IPS DF 6.9 (cell line): ENCODE measurements around the gene KIF25.

Experiments
- DNase-seq: peaks from one replicate; pipeline ENCODE4 v3.0.0-alpha.2; 2013; ENCODE audit warnings: low read depth, low spot score
- H3K27ac ChIP-seq: one replicate; pipeline ENCODE4 v1.5.1; 2013; ENCODE audit warnings: low read length, control low read depth
- H3K27me3 ChIP-seq: 2 replicates; pipeline ENCODE4 v1.6.1; 2013; ENCODE audit warnings: mild to moderate bottlenecking, low read length; ENCODE audit not compliant: control insufficient read depth, insufficient read depth
- H3K36me3 ChIP-seq: 2 replicates; pipeline ENCODE4 v1.6.1; 2013; ENCODE audit warnings: low read length; ENCODE audit not compliant: control insufficient read depth, insufficient read depth
- H3K4me1 ChIP-seq: 2 replicates; pipeline ENCODE4 v1.6.1; 2013; ENCODE audit warnings: low read length; ENCODE audit not compliant: control insufficient read depth, insufficient read depth
- H3K4me3 ChIP-seq: 2 replicates; pipeline ENCODE4 v1.5.1; 2013; ENCODE audit warnings: mild to moderate bottlenecking, low read length
- H3K9me3 ChIP-seq: 2 replicates; pipeline ENCODE4 v1.6.1; 2013; ENCODE audit warnings: low read length, inconsistent platforms; ENCODE audit not compliant: control insufficient read depth, insufficient read depth
- WGBS: extraction: QIAGEN DNeasy Blood & Tissue Kit; methylation state at CpG from one replicate; pipeline ENCODE4 v1.1.7; 2013; ENCODE audit warnings: mixed read lengths, missing lambda C conversion rate; ENCODE audit not compliant: insufficient read length, insufficient coverage; 5-methylcytosine and 5-hydroxymethylcytosine counted together

Gene KIF25

GRCh38 chr6:167957626-167958025 is 39.8 kb upstream of the KIF25 start:
- H3K36me3 ChIP-seq = peaks cover 8% of the 10 kb centered on the region; the same call in 1 of the 2 replicates
- no peaks in the 10 kb centered on the region for H3K27me3 ChIP-seq
- H3K27ac ChIP-seq = no peak overlapping the region
- no peaks in the 10 kb centered on the region for H3K9me3 ChIP-seq
- peaks cover 2% of the 10 kb centered on the region; the same call in 1 of the 2 replicates for H3K4me1 ChIP-seq
- no peak overlapping the region for H3K4me3 ChIP-seq
- DNase-seq = no peak
- WGBS = no CpG with 5 or more reads among the region's 6 CpGs

- Histone ChIP-seq H3K27ac (no peak overlapping the region), H3K27me3 (no peaks in the 10 kb centered on the region), H3K36me3 (peaks cover 11% of the 10 kb centered on the region; the same call in 1 of the 2 replicates), H3K9me3 (no peaks in the 10 kb centered on the region), H3K4me3 (no peak overlapping the region), H3K4me1 (peaks cover 2% of the 10 kb centered on the region; the same call in 1 of the 2 replicates)
- no CpG with 5 or more reads among the region's 5 CpGs for WGBS
- DNase-seq = no peak
Observed at GRCh38 chr6:167960579-167960978, 36.9 kb upstream of the KIF25 start.

- H3K4me1 ChIP-seq = peaks cover under 1% of the 10 kb centered on the region; the same call in 1 of the 2 replicates
- no peak for DNase-seq
- no peak overlapping the region for H3K4me3 ChIP-seq
- H3K27ac ChIP-seq = no peak overlapping the region
- peaks cover 6% of the 10 kb centered on the region; the same call in 1 of the 2 replicates for H3K36me3 ChIP-seq
- no CpG with 5 or more reads among the region's 5 CpGs for WGBS
- no peaks in the 10 kb centered on the region for H3K27me3 ChIP-seq
- no peaks in the 10 kb centered on the region for H3K9me3 ChIP-seq
Observed at GRCh38 chr6:167962711-167963110, 34.8 kb upstream of the KIF25 start.

GRCh38 chr6:167963589-167964057 is 33.8 kb upstream of the KIF25 start:
- no CpG with 5 or more reads among the region's 8 CpGs for WGBS
- peaks cover 5% of the 10 kb centered on the region; the same call in 1 of the 2 replicates for H3K36me3 ChIP-seq
- H3K27me3 ChIP-seq = no peaks in the 10 kb centered on the region
- no peak overlapping the region for H3K4me3 ChIP-seq
- no peak for DNase-seq
- no peak overlapping the region for H3K27ac ChIP-seq
- no peaks in the 10 kb centered on the region for H3K4me1 ChIP-seq
- no peaks in the 10 kb centered on the region for H3K9me3 ChIP-seq

GRCh38 chr6:167965592-167966539 is 31.6 kb upstream of the KIF25 start:
- Histone ChIP-seq H3K27me3 (no peaks in the 10 kb centered on the region; the same call in 1 of the 2 replicates), H3K36me3 (peaks cover 9% of the 10 kb centered on the region; the same call in 1 of the 2 replicates), H3K4me3 (no peak overlapping the region), H3K4me1 (no peaks in the 10 kb centered on the region), H3K27ac (no peak overlapping the region), H3K9me3 (no peaks in the 10 kb centered on the region)
- DNase-seq = no peak
- no CpG with 5 or more reads among the region's 39 CpGs for WGBS

GRCh38 chr6:167966540-167966905 is 30.9 kb upstream of the KIF25 start:
- Histone ChIP-seq H3K4me1 (no peaks in the 10 kb centered on the region), H3K9me3 (no peaks in the 10 kb centered on the region), H3K27ac (no peak overlapping the region), H3K36me3 (peaks cover 9% of the 10 kb centered on the region; the same call in 1 of the 2 replicates), H3K27me3 (no peaks in the 10 kb centered on the region; the same call in 1 of the 2 replicates), H3K4me3 (no peak overlapping the region)
- WGBS = no CpG with 5 or more reads among the region's 8 CpGs
- no peak for DNase-seq

- no peaks in the 10 kb centered on the region for H3K9me3 ChIP-seq
- H3K4me3 ChIP-seq = no peak overlapping the region
- H3K27me3 ChIP-seq = no peaks in the 10 kb centered on the region; the same call in 1 of the 2 replicates
- H3K27ac ChIP-seq = no peak overlapping the region
- peaks cover 9% of the 10 kb centered on the region; the same call in 1 of the 2 replicates for H3K36me3 ChIP-seq
- peak; percentile 25 for DNase-seq
- H3K4me1 ChIP-seq = peaks cover 1% of the 10 kb centered on the region
- WGBS = no CpG with 5 or more reads among the region's 6 CpGs
Observed at GRCh38 chr6:167968091-167968490, 29.4 kb upstream of the KIF25 start.

GRCh38 chr6:167970230-167970629 is 27.2 kb upstream of the KIF25 start:
- no peak overlapping the region for H3K4me3 ChIP-seq

GRCh38 chr6:167972193-167972592 is 25.3 kb upstream of the KIF25 start:
- Histone ChIP-seq H3K27me3 (no peaks in the 10 kb centered on the region; the same call in 1 of the 2 replicates), H3K36me3 (peaks cover 6% of the 10 kb centered on the region; the same call in 1 of the 2 replicates), H3K27ac (no peak overlapping the region), H3K9me3 (no peaks in the 10 kb centered on the region), H3K4me1 (peaks cover 4% of the 10 kb centered on the region), H3K4me3 (no peak overlapping the region)
- no peak for DNase-seq
- no CpG with 5 or more reads among the region's 10 CpGs for WGBS

More at GRCh38 chr6:167970230-167970629, 27.2 kb upstream of the KIF25 start:
- peaks cover 4% of the 10 kb centered on the region for H3K4me1 ChIP-seq
- DNase-seq = no peak
- WGBS = no CpG with 5 or more reads among the region's 10 CpGs
- H3K9me3 ChIP-seq = no peaks in the 10 kb centered on the region
- H3K27ac ChIP-seq = no peak overlapping the region
- H3K36me3 ChIP-seq = peaks cover 6% of the 10 kb centered on the region; the same call in 1 of the 2 replicates
- H3K27me3 ChIP-seq = no peaks in the 10 kb centered on the region; the same call in 1 of the 2 replicates

GRCh38 chr6:167973148-167973885 is 24.2 kb upstream of the KIF25 start:
- Histone ChIP-seq H3K4me3 (no peak overlapping the region), H3K9me3 (no peaks in the 10 kb centered on the region), H3K36me3 (peaks cover 3% of the 10 kb centered on the region; the same call in 1 of the 2 replicates), H3K4me1 (peaks cover 4% of the 10 kb centered on the region), H3K27me3 (no peaks in the 10 kb centered on the region; the same call in 1 of the 2 replicates), H3K27ac (no peak overlapping the region)
- no CpG with 5 or more reads among the region's 9 CpGs for WGBS
- no peak for DNase-seq
